ENCODE measurements around the gene PADI3.
A peak's percentile ranks its signal among the peaks of the same experiment; 100 is the strongest.

PADI3 gene

GRCh38 chr1:17248781-17249180 is at the start of gene PADI3:
TSS of gene PADI3 (plus strand) at chr1:17249098. CDS start at chr1:17249138, 40 bp downstream.
- DNase-seq (ENCODE audit: low read depth in 2 of 3, low spot score in 1 of 3), result no peak

GRCh38 chr1:17199267-17200044 is 49.4 kb upstream of the PADI3 start:
- DNase-seq (ENCODE audit: low read depth in 2 of 3, low spot score in 1 of 3), result no peak

- no peak for DNase-seq (ENCODE audit: low read depth in 2 of 3, low spot score in 1 of 3)
Measured at GRCh38 chr1:17200246-17200645, 48.7 kb upstream of the PADI3 start.

GRCh38 chr1:17200756-17201155 is 48.1 kb upstream of the PADI3 start:
- DNase-seq (ENCODE audit: low read depth in 2 of 3, low spot score in 1 of 3), result no peak

GRCh38 chr1:17201201-17202021 is 47.5 kb upstream of the PADI3 start:
- DNase-seq (ENCODE audit: low read depth in 2 of 3, low spot score in 1 of 3), result no peak

GRCh38 chr1:17204546-17205440 is 44.1 kb upstream of the PADI3 start, which contains the start of gene PADI1:
TSS of gene PADI1 (plus strand) at chr1:17205128. CDS start at chr1:17205218, 90 bp downstream.
- no peak for DNase-seq (ENCODE audit: low read depth in 2 of 3, low spot score in 1 of 3)

- no peak for DNase-seq (ENCODE audit: low read depth in 2 of 3, low spot score in 1 of 3)
Measured at GRCh38 chr1:17205652-17206051, 43.2 kb upstream of the PADI3 start.

GRCh38 chr1:17206196-17206595 is 42.7 kb upstream of the PADI3 start:
- DNase-seq (ENCODE audit: low read depth in 2 of 3, low spot score in 1 of 3), result no peak

- DNase-seq (ENCODE audit: low read depth in 2 of 3, low spot score in 1 of 3), result no peak
Measured at GRCh38 chr1:17207046-17207445, 41.9 kb upstream of the PADI3 start.

GRCh38 chr1:17207540-17207939 is 41.4 kb upstream of the PADI3 start:
- no peak for DNase-seq (ENCODE audit: low read depth in 2 of 3, low spot score in 1 of 3)

GRCh38 chr1:17207966-17208418 is 40.9 kb upstream of the PADI3 start:
- peak; percentile 21 to 54 (median 52) for DNase-seq (ENCODE audit: low read depth in 2 of 3, low spot score in 1 of 3)

- DNase-seq (ENCODE audit: low read depth in 2 of 3, low spot score in 1 of 3), result no peak
Measured at GRCh38 chr1:17208546-17208945, 40.4 kb upstream of the PADI3 start.

- no peak for DNase-seq (ENCODE audit: low read depth in 2 of 3, low spot score in 1 of 3)
Measured at GRCh38 chr1:17209430-17209829, 39.5 kb upstream of the PADI3 start.

GRCh38 chr1:17210176-17210575 is 38.7 kb upstream of the PADI3 start:
- DNase-seq (ENCODE audit: low read depth in 2 of 3, low spot score in 1 of 3), result no peak

GRCh38 chr1:17211377-17211776 is 37.5 kb upstream of the PADI3 start:
- DNase-seq (ENCODE audit: low read depth in 2 of 3, low spot score in 1 of 3), result no peak

- DNase-seq (ENCODE audit: low read depth in 2 of 3, low spot score in 1 of 3), result no peak
Measured at GRCh38 chr1:17212009-17212408, 36.9 kb upstream of the PADI3 start.

- DNase-seq (ENCODE audit: low read depth in 2 of 3, low spot score in 1 of 3), result peak; percentile 20 to 47 (median 33)
Measured at GRCh38 chr1:17212487-17213121, 36.3 kb upstream of the PADI3 start.

- DNase-seq (ENCODE audit: low read depth in 2 of 3, low spot score in 1 of 3), result no peak
Measured at GRCh38 chr1:17213148-17213781, 35.6 kb upstream of the PADI3 start.

- no peak for DNase-seq (ENCODE audit: low read depth in 2 of 3, low spot score in 1 of 3)
Measured at GRCh38 chr1:17213782-17214148, 35.1 kb upstream of the PADI3 start.

- no peak for DNase-seq (ENCODE audit: low read depth in 2 of 3, low spot score in 1 of 3)
Measured at GRCh38 chr1:17214876-17215544, 33.9 kb upstream of the PADI3 start.
